Loucy (cell line): ENCODE results near the gene PARVB.

Source experiments
- H2AFZ ChIP-seq: fragments of 200-600 bp; sonication (generic); 2 replicates; pipeline ENCODE4 v1.6.0; 2016; ENCODE audit warnings: antibody characterized with exemption, mild to moderate bottlenecking, low read length, moderate library complexity
- H3F3A ChIP-seq: fragments of 200-600 bp; 2 replicates; pipeline ENCODE4 v1.6.0; 2016; ENCODE audit warnings: antibody characterized with exemption, low read depth, mild to moderate bottlenecking
- H3K27me3 ChIP-seq: fragments of 200-600 bp; sonication (generic); 2 replicates; pipeline ENCODE4 v1.6.1; 2014; ENCODE audit warnings: low read length, mild to moderate bottlenecking; ENCODE audit not compliant: insufficient read depth, poor library complexity, severe bottlenecking
- H3K36me3 ChIP-seq: fragments of 200-600 bp; sonication (generic); 2 replicates; pipeline ENCODE4 v1.6.1; 2016; ENCODE audit warnings: low read length; ENCODE audit not compliant: insufficient read depth
- H3K4me1 ChIP-seq: fragments of 200-600 bp; sonication (generic); 2 replicates; pipeline ENCODE4 v1.5.1; 2014; ENCODE audit warnings: low read length, mild to moderate bottlenecking; ENCODE audit not compliant: insufficient read depth, poor library complexity, severe bottlenecking
- H3K4me2 ChIP-seq: fragments of 200-600 bp; sonication (generic); 2 replicates; pipeline ENCODE4 v1.6.0; 2014; ENCODE audit warnings: antibody characterized with exemption, low read length, low read depth, mild to moderate bottlenecking; ENCODE audit not compliant: poor library complexity, severe bottlenecking
- H3K4me3 ChIP-seq: fragments of 200-600 bp; sonication (generic); 2 replicates; pipeline ENCODE4 v1.5.1; 2014; ENCODE audit warnings: low read length, mild to moderate bottlenecking, mixed read lengths; ENCODE audit not compliant: poor library complexity, severe bottlenecking
- H3K79me2 ChIP-seq: fragments of 200-600 bp; sonication (generic); 2 replicates; pipeline ENCODE4 v1.6.1; 2014; ENCODE audit warnings: low read length; ENCODE audit not compliant: insufficient read depth
- H3K9ac ChIP-seq: fragments of 200-600 bp; sonication (generic); 2 replicates; pipeline ENCODE4 v1.6.0; 2014; ENCODE audit warnings: mild to moderate bottlenecking, low read depth, low read length, moderate library complexity; ENCODE audit not compliant: poor library complexity, severe bottlenecking
- H3K9me2 ChIP-seq: fragments of 200-600 bp; sonication (generic); replicated peaks from 2 replicates; pipeline ENCODE4 v1.6.1; 2016; ENCODE audit warnings: low read depth, low read length, mixed read lengths
- H3K9me3 ChIP-seq: fragments of 200-600 bp; sonication (generic); 2 replicates; pipeline ENCODE4 v1.6.1; 2014; ENCODE audit warnings: mild to moderate bottlenecking, antibody characterized with exemption, low read length, low read depth; ENCODE audit not compliant: insufficient read depth
- H4K20me1 ChIP-seq: fragments of 200-600 bp; sonication (generic); 2 replicates; pipeline ENCODE4 v1.6.0; 2014; ENCODE audit warnings: antibody characterized with exemption, low read length, mild to moderate bottlenecking; ENCODE audit not compliant: insufficient read depth, poor library complexity, severe bottlenecking
- CTCF ChIP-seq: fragments of 200-600 bp; sonication (generic); conservative IDR thresholded peaks from 2 replicates; pipeline ENCODE4 v1.5.1; 2014; ENCODE audit warnings: mild to moderate bottlenecking, antibody characterized with exemption, low read length
- EZH2phosphoT487 ChIP-seq: fragments of 200-600 bp; IDR thresholded peaks from 2 replicates; pipeline ENCODE4 v1.6.1; 2018; ENCODE audit warnings: antibody characterized with exemption, mild to moderate bottlenecking, moderate library complexity, borderline replicate concordance

Gene PARVB

GRCh38 chr22:44118645-44119315, 94.7 kb downstream of the PARVB start:
- Histone ChIP-seq H3K4me3 (no peak overlapping the region), H3K9me3 (no peaks in the 10 kb centered on the region), H3K9me2 (no peaks in the 10 kb centered on the region), H3K79me2 (no peaks in the 10 kb centered on the region), H3K4me1 (no peaks in the 10 kb centered on the region), H3K9ac (no peak overlapping the region), H3K27me3 (no peaks in the 10 kb centered on the region), H3K4me2 (no peak overlapping the region), H3F3A (no peaks in the 10 kb centered on the region), H2AFZ (no peak overlapping the region), H4K20me1 (no peaks in the 10 kb centered on the region), H3K36me3 (no peaks in the 10 kb centered on the region)
- TF ChIP-seq CTCF (no peak), EZH2phosphoT487 (no peak)

GRCh38 chr22:44119669-44120313, 95.7 kb downstream of the PARVB start:
- H3K36me3 ChIP-seq, result no peaks in the 10 kb centered on the region
- H3K27me3 ChIP-seq, result no peaks in the 10 kb centered on the region
- H2AFZ ChIP-seq, result no peak overlapping the region
- H3K9me2 ChIP-seq, result no peaks in the 10 kb centered on the region
- H3K4me3 ChIP-seq, result no peak overlapping the region
- TF ChIP-seq CTCF (no peak), EZH2phosphoT487 (no peak)
- H3K79me2 ChIP-seq, result no peaks in the 10 kb centered on the region
- no peak overlapping the region for H3K4me2 ChIP-seq
- H3F3A ChIP-seq, result no peaks in the 10 kb centered on the region
- H4K20me1 ChIP-seq, result no peaks in the 10 kb centered on the region
- H3K4me1 ChIP-seq, result no peaks in the 10 kb centered on the region
- H3K9me3 ChIP-seq, result no peaks in the 10 kb centered on the region
- H3K9ac ChIP-seq, result no peak overlapping the region

GRCh38 chr22:44120314-44120704, 96.2 kb downstream of the PARVB start:
- Histone ChIP-seq H3K9me2 (no peaks in the 10 kb centered on the region), H3K4me2 (no peak overlapping the region)

More at GRCh38 chr22:44120314-44120704, 96.2 kb downstream of the PARVB start:
- H3K27me3 ChIP-seq, result no peaks in the 10 kb centered on the region
- no peaks in the 10 kb centered on the region for H3K4me1 ChIP-seq
- H3F3A ChIP-seq, result no peaks in the 10 kb centered on the region
- no peak for TF ChIP-seq EZH2phosphoT487
- TF ChIP-seq CTCF, result peak; percentile 29; the same call in 1 of the 2 replicates
- H3K4me3 ChIP-seq, result no peak overlapping the region
- no peaks in the 10 kb centered on the region for H3K79me2 ChIP-seq
- no peak overlapping the region for H2AFZ ChIP-seq
- H3K9me3 ChIP-seq, result no peaks in the 10 kb centered on the region
- H3K9ac ChIP-seq, result no peak overlapping the region
- H4K20me1 ChIP-seq, result no peaks in the 10 kb centered on the region
- no peaks in the 10 kb centered on the region for H3K36me3 ChIP-seq
